HG03039 (cell line): Measurements from ENCODE around the gene ANKRD11.
"Not testable (repeated sequence)": the region's sequence is repeated elsewhere in the genome, so short reads cannot be mapped to it uniquely, and the experiment has no call there.

Experiments used
- ATAC-seq: cut with Tn5 transposase; IDR thresholded peaks from one replicate; pipeline ENCODE4 v1.9.1; 2021; ENCODE audit warnings: mild to moderate bottlenecking, moderate library complexity; ENCODE audit not compliant: unreplicated experiment

Gene ANKRD11

GRCh38 chr16:89306457-89307420, 183.6 kb downstream of the ANKRD11 start:
- not testable (repeated sequence) for ATAC-seq

- no peak for ATAC-seq
Observed at GRCh38 chr16:89304941-89305705, 185.2 kb downstream of the ANKRD11 start.

DNA sequence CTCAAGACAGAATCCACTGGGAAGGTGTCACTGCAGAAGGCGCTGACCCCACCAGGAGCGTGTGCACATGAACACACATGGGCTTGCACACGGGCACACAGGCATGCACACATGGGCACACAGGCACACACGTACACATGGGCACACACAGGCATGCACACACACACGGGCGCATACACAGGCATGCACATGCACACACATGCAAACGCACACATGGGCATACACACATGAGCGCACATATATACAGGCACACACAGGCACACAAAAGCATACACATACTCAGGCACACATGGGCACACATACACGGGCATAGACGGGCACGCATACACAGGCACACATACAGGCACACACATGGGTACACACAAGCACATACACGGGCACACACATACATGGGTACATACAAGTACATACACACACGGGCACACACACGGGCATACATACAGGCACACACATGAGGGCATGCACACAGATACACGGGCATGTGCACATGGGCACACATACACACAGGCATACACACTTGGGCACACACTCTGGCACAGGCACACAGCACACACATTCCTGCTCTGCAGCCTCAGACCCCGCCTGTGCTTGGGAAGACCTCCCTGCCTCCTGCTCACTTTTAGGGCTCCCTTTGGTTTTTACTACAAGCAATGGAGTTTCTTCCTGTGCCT, 186.0 kb downstream of the ANKRD11 start:
- ATAC-seq = no peak

GRCh38 chr16:89303617-89304016, 186.7 kb downstream of the ANKRD11 start:
- ATAC-seq = no peak

- no peak for ATAC-seq
Observed at GRCh38 chr16:89300976-89301360, 189.4 kb downstream of the ANKRD11 start.

DNA sequence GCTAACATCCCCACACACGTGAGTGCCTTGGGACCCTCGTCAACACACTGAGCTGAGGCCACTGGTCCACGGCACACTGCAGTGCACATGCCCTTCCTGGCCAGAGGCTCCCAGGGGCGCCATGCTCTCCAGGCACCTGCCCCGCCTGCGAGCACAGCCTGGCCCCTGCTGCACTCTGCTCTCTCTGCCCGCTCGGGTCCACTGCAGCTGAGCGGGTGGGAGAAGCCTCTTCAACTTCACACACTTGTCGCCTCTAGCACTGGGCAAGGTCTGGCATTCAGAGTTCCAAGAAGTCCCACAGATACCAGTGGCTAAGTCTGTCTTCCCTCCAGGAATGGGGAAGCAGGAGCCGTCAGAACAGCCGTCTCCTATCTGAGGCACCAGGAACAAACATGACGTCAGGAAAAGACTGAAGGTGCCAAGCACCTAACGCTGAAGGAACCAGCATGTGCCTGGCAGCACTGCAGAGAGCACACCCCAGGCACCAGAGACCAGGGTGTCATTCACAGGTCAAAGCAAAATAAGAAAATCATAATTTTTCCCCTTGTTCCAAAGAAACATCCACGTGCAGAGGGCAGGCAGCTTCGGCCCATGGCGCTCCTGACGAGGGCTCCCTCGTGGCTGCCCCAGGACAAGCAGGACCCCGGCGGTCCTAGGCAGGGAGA, 189.9 kb downstream of the ANKRD11 start:
- ATAC-seq = no peak

- ATAC-seq = not testable (repeated sequence)
Observed at GRCh38 chr16:89299357-89300111, 190.8 kb downstream of the ANKRD11 start.

GRCh38 chr16:89298623-89299225, 191.6 kb downstream of the ANKRD11 start:
- no peak for ATAC-seq

GRCh38 chr16:89297910-89298545, 192.3 kb downstream of the ANKRD11 start:
- ATAC-seq = no peak

GRCh38 chr16:89297156-89297874, 193.0 kb downstream of the ANKRD11 start:
- ATAC-seq = no peak

- ATAC-seq = no peak
Observed at GRCh38 chr16:89295915-89296314, 194.4 kb downstream of the ANKRD11 start.

DNA sequence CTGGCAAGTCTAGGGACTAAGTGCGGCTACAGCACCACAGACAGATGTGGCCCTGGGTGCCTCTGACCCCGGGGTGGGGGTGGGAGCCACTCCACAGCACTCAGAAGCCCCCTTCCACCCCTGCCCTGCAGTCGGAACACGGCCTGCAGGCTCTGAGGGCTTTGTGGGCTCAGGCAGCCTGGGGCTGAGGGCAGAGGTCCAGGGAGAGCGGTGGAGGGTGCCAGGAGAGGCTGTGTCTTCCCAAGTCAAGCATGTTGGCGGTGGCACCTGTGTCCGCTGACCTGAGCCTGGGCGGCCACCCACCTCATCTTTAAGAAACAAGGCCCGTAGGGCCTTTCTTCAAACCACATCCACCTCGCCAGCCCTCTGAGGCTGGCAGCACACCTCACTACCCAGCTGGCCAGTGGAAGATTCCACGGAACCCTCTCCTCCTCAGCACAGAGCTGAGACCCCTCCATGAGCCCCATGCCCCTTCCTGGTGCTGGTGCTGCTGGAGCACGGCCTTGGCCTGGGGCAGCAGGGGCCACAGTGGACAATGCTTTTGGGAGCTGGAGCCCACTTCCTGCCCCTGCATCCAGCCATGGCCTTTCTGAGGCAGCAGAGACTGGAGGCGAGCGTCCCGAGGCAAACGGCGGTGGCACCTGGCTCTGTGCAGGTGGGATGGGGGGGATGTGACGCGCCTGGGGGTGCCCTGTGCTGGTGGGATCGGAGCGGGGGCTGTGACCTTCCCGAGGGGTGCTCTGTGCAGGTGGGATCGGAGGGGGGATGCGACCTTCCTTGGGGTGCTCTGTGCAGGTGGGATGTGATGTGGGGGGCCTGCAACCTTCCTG, 195.1 kb downstream of the ANKRD11 start:
- ATAC-seq = no peak

GRCh38 chr16:89294486-89294885, 195.9 kb downstream of the ANKRD11 start:
- ATAC-seq = no peak

DNA sequence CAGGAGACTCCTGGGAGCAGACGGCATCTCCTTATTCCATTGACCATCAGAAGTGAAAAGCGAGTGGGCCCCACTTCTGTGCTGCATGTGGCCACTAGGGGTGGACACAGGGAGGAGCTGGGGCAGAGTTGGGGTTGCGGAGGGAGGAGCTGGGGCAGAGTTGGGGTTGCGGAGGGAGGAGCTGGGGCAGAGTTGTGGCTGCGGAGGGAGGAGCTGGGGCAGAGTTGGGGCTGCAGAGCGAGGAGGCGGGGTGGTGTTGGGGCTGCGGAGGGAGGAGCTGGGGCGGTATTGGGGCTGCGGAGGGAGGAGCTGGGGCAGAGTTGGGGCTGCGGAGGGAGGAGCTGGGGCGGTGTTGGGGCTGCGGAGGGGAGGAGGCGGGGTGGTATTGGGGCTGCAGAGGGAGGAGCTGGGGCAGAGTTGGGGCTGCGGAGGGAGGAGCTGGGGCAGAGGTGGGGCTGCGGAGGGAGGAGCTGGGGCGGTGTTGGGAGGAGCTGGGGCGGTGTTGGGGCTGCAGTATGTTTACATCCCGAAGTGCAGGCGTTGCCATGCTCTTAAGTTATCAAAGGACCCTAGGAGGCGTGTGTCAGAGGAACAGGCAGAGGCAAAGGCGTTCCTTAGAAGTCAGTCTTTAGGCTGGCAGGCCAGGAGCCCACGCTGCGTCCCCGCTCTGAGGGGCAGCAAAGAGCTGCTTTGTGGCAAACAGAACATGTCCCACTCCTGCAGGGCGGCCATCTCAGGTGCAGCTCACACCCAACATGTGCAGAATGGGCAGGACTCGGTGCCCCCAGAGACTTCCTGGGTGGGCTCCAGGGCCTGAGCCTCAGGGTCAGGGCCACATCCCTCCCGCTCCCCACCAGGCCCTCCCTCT, 196.9 kb downstream of the ANKRD11 start:
- ATAC-seq = no peak

- no peak for ATAC-seq
Observed at GRCh38 chr16:89292443-89293078, 197.8 kb downstream of the ANKRD11 start.

DNA sequence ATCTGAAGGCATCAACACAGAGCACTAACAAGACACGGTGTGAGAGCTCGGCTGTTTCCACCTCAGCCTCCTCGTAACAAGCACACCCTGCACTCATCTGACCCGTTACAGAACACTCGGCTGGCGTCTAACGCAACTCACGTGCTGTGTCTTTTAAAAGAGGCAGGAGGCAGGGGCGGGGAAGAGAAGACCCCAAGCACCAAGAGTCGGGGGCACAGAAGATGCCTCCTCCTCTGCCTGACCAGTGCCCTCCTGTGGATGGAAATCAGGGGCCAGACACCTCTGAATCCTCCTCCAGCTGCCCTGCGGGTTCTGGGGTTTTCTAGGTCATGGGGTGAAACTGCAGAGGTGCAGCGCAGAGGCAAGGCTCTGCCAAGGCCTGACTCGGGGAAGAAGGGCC, 198.6 kb downstream of the ANKRD11 start:
- ATAC-seq = no peak
